GM21576 (cell line): Measurements from ENCODE around the gene CEP152.

Experiments used
- ATAC-seq: cut with Tn5 transposase; IDR thresholded peaks from one replicate; pipeline ENCODE4 v1.9.1; 2021; ENCODE audit warnings: mild to moderate bottlenecking, moderate library complexity; ENCODE audit not compliant: unreplicated experiment

The CEP152 gene

DNA sequence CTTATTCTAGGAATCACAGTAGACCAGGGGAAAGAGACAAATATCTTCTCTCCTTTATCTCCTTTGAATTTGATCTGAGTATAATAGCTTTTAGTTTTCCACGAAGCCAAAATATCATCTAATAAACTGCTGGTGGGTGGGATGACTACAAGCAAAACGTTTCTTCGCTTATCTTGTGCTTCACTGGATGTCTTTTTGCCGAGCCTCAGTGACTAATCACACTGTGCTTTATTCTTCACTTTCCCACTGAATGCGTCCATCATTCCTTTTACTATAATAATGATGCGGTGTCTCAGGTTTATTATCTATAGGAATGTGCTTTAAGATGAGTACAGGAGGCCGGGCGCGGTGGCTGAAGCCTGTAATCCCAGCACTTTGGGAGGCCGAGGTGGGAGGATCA, 32.5 kb downstream of the CEP152 start:
- ATAC-seq: no peak

DNA sequence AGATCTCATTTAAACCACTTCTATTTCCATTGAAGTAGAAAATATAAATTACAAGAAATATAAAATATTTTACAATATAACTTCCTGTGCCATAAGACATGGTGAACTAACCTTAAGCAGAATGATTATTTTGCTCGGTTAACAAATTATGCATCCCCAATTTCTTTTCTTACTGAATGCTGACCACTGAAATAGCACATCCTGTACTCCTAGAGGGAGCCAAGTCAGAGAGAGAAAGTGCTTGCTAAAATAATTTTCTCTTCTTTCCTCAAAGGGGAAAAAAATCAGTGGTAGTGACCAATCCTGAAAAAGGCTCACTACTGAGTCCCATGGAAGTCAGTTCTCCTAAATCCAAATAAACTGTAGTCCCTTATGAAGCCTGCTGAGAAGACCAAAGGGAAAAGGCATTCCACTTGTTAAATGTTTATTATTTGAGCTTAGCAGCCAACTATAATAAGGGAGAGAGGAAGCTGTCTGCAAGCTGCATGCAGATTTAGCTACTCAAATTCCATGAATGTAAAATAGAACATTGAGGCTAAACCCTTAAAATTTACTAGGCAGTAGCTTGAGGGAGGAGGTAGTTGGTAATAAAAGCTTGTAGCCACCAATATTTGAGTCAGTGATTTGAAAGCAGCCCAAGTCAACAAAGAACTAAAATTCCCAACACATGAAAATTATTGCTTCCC, 33.1 kb downstream of the CEP152 start:
- no peak for ATAC-seq

DNA sequence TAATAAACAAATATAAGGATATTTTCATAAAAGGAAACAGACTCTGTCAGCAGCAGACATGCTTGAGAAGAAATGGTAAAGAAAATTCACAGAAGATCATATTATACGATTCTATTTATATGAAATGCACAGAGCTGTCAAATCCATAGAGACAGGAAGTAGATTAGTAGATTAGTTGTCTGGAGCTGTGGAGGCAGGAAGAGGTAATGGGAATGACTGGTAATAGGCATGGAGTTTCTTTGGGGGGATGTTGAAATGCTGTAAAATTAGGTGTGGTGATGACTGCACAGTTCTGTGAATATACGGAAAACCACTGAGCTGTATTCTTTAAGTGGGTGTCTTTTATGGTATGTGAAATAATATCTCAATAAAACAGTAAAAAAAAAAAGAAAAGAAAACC, 35.3 kb downstream of the CEP152 start:
- ATAC-seq: no peak

DNA sequence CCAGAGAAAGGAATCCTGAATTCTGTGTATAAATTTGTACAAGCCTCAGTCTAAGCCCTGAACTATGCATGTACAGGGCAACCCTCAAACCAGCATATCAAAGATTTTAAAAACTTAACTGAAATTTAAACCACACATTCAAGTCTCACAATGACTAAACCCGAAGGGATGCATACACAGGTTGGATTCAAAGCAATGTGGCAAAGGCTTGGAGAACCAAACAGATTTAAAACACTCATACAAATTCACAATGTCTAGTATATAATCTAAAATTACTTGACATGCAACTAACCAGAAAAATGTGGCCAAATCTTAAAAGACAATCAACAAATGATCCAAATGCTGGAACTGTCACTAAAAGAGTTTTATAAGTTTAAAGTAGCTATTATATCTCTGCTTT, 36.4 kb downstream of the CEP152 start:
- no peak for ATAC-seq

DNA sequence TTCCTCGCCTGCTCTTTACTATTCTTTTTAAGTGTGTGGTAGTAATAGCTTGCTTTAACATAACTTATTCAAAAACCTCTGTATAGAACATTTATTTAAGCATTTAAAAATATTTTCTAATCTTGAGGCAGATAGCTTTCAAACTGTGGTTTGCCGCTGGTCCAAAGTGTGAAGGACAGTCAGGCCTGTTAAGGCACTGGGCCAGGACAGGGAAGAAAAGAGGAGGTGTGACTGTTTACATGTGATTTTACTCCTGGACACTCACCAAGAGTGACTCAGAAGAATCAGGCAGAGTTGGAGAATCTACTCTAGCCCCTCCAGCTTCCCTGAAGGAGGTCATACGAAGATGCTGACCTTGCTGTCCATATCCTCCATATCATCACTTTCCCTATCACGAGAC, 44.7 kb downstream of the CEP152 start:
- ATAC-seq: no peak

DNA sequence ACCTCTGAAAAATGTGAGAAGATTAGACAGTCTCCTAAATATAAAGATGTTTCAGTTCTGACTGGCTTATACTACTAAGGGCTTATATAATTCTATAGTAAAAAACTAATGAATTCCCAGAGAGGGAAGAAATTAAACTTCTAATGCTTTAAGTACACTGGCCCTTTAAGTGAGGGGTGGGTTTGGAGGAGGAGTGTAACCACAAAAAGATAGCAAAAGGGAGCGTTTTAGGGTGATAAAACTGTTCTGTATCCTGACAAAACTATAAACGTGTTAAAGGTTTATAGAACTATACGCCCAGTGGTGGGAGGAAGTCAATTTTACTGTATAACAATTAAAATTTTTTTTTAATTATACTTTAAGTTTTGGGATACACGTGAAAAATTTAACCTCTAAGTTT, 45.8 kb downstream of the CEP152 start:
- ATAC-seq: no peak

DNA sequence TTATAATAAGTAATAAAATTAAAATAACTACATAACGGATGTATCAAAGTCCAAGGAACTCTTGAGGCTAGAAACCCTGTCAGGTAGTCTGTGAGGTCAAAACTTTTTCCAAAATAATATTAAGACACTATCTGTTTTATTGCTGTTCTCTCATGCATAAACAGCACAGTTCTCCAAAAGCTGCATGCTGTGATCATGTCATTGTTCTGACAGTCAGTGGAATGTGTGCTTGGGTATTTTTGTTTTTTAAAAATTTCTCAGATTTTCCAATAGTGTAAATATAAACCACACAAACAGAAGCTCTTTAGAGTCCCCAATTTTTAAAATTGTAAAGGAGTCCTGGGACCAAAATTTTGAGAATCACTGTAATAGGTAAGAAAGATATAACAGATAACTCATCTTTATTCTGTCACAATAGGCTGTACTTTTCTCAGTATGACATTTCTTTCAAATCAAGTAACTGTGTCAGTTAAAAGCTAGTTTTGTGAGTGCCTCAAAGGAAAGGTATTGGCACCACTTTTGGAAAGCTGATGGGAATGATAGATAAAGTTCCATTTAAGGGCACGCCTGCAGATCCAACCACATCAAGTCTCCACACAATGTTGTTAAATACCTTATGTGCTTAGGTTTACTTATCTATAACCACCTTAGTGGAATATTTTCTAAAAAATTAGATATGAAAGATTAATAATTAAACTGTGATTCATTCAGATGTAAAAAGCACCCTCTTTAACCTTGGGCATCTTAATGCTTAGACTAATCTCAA, 49.3 kb downstream of the CEP152 start:
- no peak for ATAC-seq

DNA sequence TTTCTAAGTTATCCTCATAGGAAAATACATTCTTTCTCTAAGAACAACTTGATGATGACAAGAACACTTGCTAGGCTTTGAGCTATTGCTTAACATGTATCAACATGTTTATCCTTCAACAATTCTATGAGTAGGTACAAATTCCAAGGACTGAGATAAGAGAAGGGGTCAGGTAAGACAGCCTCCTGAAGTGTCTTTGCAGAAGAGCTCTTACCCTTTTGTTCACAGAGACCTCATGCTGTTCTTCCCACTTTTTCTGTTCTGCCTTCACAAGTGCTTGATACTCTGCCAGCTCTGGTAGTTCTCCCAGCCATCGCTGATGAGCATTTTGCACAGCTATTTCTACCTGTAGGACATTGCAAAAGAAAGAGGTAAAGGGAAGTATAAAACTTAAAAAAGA, 50.9 kb downstream of the CEP152 start:
- ATAC-seq: no peak

DNA sequence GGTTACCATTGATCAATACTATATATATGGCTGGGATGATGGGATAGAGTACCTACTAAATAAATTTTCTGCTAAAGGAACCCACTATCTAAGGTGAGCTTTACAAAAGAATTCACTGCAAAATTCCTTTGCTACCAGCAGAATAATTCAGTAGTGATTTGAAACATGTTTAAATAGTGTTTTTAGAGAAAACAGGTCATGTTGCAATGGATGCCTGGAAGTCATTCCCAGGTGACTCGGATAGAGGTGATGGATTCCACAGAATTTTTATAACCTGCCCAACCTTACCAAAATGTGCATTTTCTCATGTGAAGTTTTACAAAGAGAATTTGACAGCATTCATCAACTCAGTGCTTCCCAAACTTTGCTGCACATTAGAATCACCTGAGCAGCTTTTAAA, 53.2 kb downstream of the CEP152 start:
- ATAC-seq: no peak

DNA sequence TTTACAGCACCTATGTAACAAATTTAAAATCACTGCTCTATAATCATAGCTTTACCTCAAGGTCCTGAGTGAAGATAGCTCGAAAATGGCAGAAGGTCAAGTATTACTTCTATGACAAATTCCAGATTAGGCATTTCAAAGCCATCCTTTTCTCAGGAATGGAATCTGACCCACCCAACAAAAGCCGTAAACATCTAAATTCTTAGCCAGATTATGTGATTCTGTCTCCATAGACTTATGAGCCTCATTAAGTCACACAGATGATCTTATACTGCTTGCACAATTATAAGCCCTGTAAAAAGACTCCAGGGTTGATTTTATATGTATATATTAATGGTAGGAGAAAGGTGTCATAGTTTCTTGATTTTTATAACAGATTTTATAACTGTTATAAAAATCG, 56.9 kb downstream of the CEP152 start:
- ATAC-seq: no peak

DNA sequence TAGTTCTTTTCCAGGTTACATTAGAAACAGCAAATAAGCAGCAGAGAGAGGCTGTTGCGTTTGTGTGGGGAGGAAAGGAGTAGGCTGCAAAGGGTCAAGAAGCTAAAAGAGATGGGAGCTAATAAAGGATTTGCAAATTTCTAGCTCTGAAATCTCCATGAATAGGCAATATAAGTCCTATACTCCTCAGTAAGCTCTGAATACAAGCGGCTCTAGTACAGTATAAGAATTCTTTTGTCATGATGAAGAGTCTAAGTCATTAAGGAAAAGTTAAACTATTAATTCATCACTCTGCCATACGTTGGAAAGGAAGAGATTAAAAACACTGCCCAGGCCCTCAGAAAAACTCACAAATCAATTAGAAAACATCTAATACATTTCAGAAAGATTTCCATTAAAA, 59.3 kb downstream of the CEP152 start:
- ATAC-seq: no peak

DNA sequence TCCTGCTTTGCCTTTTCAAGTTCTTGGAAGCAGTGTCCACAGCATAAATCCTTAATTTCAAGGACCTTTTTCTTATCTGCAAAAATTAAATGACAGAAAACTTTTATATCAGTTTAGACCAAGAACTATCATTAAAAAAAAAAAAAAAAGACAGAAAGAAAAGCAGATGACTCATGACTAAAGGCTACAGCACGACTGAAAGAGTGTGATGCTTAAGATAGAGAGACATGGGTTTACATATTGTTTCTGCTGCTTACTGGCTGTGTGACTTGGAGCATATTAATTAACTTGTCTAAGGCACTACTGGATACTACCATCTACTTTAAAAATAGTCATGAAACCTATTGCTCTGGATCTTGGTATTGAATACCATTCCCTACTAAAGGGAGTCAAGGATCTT, 62.3 kb downstream of the CEP152 start:
- ATAC-seq: no peak

DNA sequence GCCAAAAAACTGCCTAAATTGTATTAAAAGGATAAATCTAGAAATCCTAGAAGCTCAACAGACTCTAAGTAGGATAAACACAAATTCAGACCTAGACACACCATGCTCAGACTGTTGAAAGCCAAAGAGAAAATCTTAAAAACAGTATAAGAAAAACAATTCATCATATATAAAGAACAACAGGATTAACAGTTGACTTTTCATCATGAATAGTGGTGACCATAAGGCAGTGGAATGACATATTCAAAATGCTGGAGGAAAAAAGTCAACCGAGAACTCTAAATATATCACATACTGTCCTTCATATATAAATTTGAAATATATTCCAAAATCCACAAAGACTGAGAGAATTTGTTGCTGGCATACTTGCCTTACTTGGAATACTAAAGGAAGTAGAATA, 77.3 kb downstream of the CEP152 start:
- ATAC-seq: no peak

DNA sequence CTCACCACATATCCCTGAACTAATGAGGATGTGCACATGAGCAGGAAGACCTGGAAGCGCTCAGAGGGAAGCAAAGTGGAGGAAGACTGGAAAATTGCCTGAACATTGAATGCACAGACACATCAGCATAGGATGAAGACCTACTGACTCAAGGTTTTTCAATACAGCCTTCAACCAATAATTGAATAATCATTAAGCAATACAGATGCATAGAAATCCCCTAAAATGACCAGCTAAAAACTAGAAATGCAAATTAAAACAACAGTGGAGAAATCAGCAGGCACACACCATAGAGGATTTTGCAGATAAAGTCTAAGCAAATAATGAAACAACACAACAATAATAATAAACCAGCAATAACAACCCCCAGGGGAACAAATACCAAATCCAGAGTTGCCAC, 80.4 kb downstream of the CEP152 start:
- ATAC-seq: no peak

DNA sequence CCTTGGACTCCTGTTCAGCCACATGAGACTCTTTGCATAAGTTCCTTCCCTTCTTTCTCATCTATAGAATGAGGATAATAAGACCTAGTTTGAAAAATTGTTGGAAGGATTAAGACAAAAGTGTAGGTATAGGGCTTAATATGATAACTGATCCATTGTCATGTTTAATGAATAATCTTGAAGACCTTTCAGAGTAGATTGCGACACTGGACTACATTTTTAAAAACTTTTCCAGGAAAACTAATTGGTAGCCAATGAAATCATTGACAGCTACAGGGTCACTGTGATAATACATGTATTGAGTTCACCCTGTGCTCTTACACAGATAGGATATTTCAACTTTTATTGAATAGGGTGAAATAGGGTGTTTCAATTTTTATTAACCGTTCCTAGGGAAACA, 86.9 kb downstream of the CEP152 start:
- ATAC-seq: no peak

DNA sequence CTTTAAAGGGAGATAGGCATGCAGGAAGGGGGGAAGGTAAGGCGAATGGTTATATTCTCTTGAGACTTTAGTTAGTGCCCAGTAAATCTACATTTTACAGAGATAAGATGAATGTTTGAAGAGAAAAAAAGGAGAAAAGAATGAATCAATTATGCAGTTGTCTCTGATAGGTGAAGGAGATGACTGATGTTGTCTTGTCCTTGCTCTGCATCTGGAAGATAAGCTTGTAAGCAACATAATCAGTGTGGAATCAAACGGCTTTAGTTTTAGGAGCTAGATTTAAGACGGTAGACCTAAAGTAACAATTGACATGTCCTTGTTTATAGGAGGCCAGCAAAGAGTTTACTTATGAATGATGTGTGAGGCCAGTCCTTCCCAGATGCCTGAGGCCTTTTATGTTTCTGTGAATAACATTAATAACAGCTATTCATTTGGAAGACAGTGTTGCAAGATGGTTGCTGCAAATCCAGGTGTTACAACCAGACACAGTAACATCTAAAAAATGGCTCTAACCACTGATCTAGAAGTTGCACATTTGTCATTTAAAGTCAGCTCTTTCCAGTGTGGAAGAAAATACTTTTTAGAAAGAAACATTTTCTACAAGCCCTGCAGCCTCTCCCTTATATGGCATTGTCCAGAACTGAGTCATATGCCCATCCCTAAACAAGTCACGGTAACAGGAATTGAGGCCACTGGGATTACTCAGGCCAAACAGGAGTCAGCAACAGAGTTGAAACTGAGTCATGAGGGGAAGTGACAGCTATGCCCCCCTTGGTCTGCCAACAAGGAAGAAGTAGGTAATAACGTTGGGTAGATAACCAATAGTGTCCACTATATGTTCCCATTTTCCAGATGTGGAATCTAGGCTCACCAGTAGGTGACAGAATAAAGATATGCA, 87.9 kb downstream of the CEP152 start:
- no peak for ATAC-seq

DNA sequence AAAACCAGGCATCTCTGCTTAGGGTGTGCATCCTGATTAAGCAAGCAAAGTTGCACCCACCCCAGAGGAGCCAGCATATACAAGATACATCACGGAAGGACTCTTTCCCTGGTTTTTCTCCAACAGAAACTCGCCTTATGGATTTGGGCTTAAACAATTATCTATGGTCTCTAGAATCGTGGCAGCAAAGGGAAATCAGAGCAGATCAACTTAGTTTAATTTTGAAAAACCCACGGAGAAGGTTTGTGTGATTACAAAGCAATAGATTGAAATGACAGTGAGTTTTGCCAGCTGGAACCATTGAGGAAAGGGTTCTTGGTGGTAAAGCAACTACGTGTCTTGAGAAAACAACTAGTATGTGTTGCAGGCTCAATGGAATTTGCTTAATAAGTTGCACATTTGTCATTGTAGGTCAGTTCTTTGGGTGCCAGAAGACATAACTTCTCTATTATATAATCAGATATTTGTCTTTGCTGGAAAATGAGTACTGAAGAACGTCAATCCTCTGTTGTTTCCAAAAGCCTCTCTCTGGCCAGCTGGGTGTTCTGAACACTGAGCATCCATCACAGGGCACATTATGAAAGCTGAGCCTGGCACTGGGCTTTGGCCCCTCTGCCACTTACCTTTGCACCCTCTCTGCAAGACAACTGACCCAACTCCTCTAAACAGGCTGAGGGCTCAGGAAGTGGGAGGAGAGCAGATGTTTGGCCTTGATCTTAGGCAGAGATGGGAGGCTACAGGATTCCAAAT, 89.6 kb downstream of the CEP152 start:
- ATAC-seq: no peak

DNA sequence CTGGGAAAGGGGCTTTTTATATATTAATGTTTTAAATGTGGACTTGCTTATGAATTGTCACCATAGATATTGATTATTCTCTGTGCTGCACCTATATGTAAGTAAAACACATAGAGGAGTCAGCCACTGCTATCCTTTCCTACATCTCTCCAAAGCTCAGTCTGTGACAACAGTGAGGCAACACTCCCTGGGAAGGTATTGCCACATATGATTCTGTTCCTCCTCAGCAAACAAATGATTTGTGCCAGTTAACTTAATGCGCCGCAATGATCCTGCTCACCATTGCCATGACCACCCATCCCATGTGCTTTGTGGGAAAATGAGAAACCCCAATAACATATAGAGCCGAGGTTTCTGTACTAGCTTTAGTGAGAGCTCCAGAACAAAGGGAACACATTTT, 90.2 kb downstream of the CEP152 start:
- no peak for ATAC-seq

DNA sequence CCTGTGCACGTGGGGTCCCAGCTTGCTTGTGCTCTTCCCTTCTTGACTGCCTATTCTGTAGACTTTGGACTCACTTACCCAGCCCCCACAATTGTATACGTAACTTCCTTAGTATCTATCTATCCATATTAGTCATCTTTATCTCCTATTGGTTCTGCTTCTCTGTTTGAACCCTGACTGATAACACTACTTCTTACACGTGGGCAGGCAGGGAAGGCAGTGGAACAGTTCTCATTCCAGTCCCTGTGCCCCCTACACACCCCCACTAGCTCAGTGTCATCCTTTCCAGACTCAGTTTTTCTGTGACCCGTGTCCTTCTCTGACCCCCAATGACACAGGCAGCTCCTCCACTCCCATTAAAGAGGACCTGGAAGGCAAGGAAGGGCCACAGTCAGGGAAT, 91.2 kb downstream of the CEP152 start:
- ATAC-seq: no peak

DNA sequence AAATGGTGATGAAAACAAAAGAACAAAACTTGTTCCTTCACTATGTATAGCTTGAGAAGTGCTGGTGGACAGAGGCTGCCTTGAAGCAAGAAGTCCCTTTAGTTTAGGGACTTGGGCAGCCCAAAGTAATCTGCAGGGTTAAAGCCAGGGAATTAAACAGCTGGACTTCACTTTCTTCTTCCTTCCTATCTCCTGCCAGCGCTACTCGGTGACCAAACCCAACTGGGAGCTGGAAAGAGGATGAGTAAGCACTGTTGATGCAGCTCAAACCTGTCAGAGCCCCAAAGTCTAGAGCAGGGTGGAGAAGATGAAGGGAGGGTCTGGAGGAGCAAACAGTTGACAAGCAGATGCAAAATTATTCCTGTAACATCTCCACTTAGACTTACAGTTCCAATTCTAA, 92.2 kb downstream of the CEP152 start:
- ATAC-seq: no peak

DNA sequence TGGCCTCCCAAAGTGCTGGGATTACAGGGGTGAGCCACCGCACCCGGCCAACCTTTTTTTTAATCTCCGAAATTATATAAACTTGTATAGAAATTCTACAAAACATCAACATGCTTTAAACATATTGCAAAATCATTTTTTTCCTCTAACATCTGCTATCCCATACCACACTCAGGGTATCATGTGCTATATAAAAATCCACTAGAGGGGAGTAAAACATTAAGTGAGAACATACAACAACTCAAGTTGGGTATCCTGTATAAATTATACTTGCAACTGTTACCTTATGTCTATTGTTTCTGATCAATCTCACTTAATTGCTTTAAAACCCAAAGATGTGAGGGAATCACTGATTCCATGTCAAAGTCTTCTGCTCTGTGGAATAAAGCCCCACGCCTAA, 93.4 kb downstream of the CEP152 start:
- no peak for ATAC-seq
